SK-N-MC (cell line): ENCODE results near the gene RASEF.

Experiments used
- EZH2 ChIP-seq: fragments of 200-600 bp; sonication (generic); IDR thresholded peaks from one replicate; pipeline ENCODE4 v1.6.1; 2017; ENCODE audit warnings: antibody characterized with exemption
- FOXP2 ChIP-seq: optimal IDR thresholded peaks from 2 replicates; pipeline ENCODE3; 2011; ENCODE audit warnings: mild to moderate bottlenecking, moderate library complexity; ENCODE audit not compliant: insufficient read depth; ENCODE audit errors: extremely low read length, control extremely low read depth
- POLR2AphosphoS5 ChIP-seq: IDR thresholded peaks from 2 replicates; pipeline ENCODE4 v1.6.1; 2012; ENCODE audit warnings: mild to moderate bottlenecking, low read depth, low read length, borderline replicate concordance

GRCh38 chr9:83081010-83081409, 18.1 kb upstream of the RASEF start:
- TF ChIP-seq EZH2 (no peak), POLR2AphosphoS5 (no peak), FOXP2 (no peak)
